Right kidney (tissue), 1 donor: ENCODE measurements around the gene CDH6.

Source experiments
- DNase-seq: peaks from one replicate; pipeline ENCODE4 v3.0.0-alpha.2; 2016

CDH6 gene

GRCh38 chr5:31244921-31245320 lies 51.4 kb downstream of the CDH6 start:
- DNase-seq = no peak

GRCh38 chr5:31247381-31247780 lies 53.9 kb downstream of the CDH6 start:
- no peak for DNase-seq

GRCh38 chr5:31250201-31250600 lies 56.7 kb downstream of the CDH6 start:
- DNase-seq = no peak

GRCh38 chr5:31251032-31251431 lies 57.5 kb downstream of the CDH6 start:
- DNase-seq = no peak

GRCh38 chr5:31255041-31255440 lies 61.6 kb downstream of the CDH6 start:
- DNase-seq = no peak

GRCh38 chr5:31268256-31268655 lies 74.8 kb downstream of the CDH6 start:
- DNase-seq = no peak

- DNase-seq = no peak
Measured at GRCh38 chr5:31268686-31269085, 75.2 kb downstream of the CDH6 start.

- DNase-seq = no peak
Measured at GRCh38 chr5:31269259-31269658, 75.8 kb downstream of the CDH6 start.

- DNase-seq = no peak
Measured at GRCh38 chr5:31270396-31270795, 76.9 kb downstream of the CDH6 start.

GRCh38 chr5:31271567-31271966 lies 78.1 kb downstream of the CDH6 start:
- DNase-seq = no peak

- no peak for DNase-seq
Measured at GRCh38 chr5:31273161-31273560, 79.7 kb downstream of the CDH6 start.

GRCh38 chr5:31273631-31274378 lies 80.3 kb downstream of the CDH6 start:
- DNase-seq = no peak

- DNase-seq = no peak
Measured at GRCh38 chr5:31280210-31280609, 86.7 kb downstream of the CDH6 start.

GRCh38 chr5:31283326-31283725 lies 89.8 kb downstream of the CDH6 start:
- no peak for DNase-seq

- no peak for DNase-seq
Measured at GRCh38 chr5:31285025-31285424, 91.5 kb downstream of the CDH6 start.

- DNase-seq = no peak
Measured at GRCh38 chr5:31287985-31288384, 94.5 kb downstream of the CDH6 start.

GRCh38 chr5:31289429-31289828 lies 95.9 kb downstream of the CDH6 start:
- DNase-seq = no peak

GRCh38 chr5:31291323-31291854 lies 97.9 kb downstream of the CDH6 start:
- no peak for DNase-seq

GRCh38 chr5:31300501-31300900 lies 107.0 kb downstream of the CDH6 start:
- no peak for DNase-seq

GRCh38 chr5:31301833-31302232 lies 108.3 kb downstream of the CDH6 start:
- no peak for DNase-seq

- DNase-seq = no peak
Measured at GRCh38 chr5:31303688-31304087, 110.2 kb downstream of the CDH6 start.

GRCh38 chr5:31317665-31318064 lies 124.2 kb downstream of the CDH6 start:
- DNase-seq = no peak

GRCh38 chr5:31319335-31319734 lies 125.8 kb downstream of the CDH6 start:
- DNase-seq = no peak

GRCh38 chr5:31322946-31323345 lies 129.5 kb downstream of the CDH6 start:
- DNase-seq = no peak

GRCh38 chr5:31324842-31325241 lies 131.4 kb downstream of the CDH6 start:
- DNase-seq = no peak
